22Rv1 (cell line): Measurements from ENCODE around the gene DNAJC28.

Experiments
- CTCF ChIP-seq: fragments of 450-650 bp; IDR thresholded peaks from 2 replicates; pipeline ENCODE4 v1.5.1; 2017; ENCODE audit warnings: mild to moderate bottlenecking
- ZFX ChIP-seq: fragments of 450-650 bp; IDR thresholded peaks from 2 replicates; pipeline ENCODE4 v1.6.1; 2017; ENCODE audit warnings: antibody characterized with exemption, borderline replicate concordance

GRCh38 chr21:33487996-33488395, 3.5 kb downstream of the DNAJC28 start:
- no peak for TF ChIP-seq CTCF
- no peak for TF ChIP-seq ZFX
